ENCODE data around the gene DOCK1. TPM values are rescaled to one million over a fixed set of nuclear protein-coding genes. Genes with fewer than 3 reads are reported as not detected.
"Not testable (repeated sequence)": the region's sequence is repeated elsewhere in the genome, so short reads cannot be mapped to it uniquely, and the experiment has no call there.

Gene DOCK1
- polyA plus RNA-seq, 1 of the 3 experiments (the other 2 are of a cell fraction) = 15.5 TPM

- TF ChIP-seq, protein P1, sequence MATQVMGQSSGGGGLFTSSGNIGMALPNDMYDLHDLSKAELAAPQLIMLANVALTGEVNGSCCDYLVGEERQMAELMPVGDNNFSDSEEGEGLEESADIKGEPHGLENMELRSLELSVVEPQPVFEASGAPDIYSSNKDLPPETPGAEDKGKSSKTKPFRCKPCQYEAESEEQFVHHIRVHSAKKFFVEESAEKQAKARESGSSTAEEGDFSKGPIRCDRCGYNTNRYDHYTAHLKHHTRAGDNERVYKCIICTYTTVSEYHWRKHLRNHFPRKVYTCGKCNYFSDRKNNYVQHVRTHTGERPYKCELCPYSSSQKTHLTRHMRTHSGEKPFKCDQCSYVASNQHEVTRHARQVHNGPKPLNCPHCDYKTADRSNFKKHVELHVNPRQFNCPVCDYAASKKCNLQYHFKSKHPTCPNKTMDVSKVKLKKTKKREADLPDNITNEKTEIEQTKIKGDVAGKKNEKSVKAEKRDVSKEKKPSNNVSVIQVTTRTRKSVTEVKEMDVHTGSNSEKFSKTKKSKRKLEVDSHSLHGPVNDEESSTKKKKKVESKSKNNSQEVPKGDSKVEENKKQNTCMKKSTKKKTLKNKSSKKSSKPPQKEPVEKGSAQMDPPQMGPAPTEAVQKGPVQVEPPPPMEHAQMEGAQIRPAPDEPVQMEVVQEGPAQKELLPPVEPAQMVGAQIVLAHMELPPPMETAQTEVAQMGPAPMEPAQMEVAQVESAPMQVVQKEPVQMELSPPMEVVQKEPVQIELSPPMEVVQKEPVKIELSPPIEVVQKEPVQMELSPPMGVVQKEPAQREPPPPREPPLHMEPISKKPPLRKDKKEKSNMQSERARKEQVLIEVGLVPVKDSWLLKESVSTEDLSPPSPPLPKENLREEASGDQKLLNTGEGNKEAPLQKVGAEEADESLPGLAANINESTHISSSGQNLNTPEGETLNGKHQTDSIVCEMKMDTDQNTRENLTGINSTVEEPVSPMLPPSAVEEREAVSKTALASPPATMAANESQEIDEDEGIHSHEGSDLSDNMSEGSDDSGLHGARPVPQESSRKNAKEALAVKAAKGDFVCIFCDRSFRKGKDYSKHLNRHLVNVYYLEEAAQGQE (IDR thresholded peaks at IDR 0.05; ENCODE audit: low read depth, low read length) = no peak
- no peak for TF ChIP-seq ELF1 (IDR thresholded peaks at IDR 0.05)
- TF ChIP-seq TCF12 (IDR thresholded peaks at IDR 0.05) = no peak
- TF ChIP-seq NFIC (IDR thresholded peaks at IDR 0.05; ENCODE audit: borderline replicate concordance) = no peak
Observed at GRCh38 chr10:127298381-127298780, 393.2 kb downstream of the DOCK1 start (continued).

DNA sequence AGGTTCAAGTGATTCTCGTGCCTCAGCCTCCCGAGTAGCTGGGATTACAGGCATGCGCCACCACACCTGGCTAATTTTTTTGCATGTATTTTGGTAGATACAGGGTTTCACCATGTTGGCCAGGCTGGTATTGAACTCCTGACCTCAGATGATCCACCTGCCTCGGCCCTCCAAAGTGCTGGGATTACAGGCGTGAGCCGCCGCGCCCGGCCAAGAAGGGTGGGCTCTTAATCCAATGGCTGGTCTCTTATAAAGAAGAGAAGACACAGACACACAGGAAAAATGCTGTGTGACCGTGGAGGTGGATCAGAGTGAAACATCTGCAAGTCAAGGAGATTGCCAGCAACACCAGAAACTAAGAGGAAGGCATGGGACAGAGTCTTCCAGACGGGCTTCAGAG, 394.0 kb downstream of the DOCK1 start:
- H3K27me3 ChIP-seq (ENCODE audit: insufficient read depth); H4K20me1 ChIP-seq (ENCODE audit: insufficient read depth); H3K27ac ChIP-seq (ENCODE audit: low read depth in 2 of 2, low read length in 1 of 2); POLR2A ChIA-PET; H3F3A ChIP-seq (replicated peaks; ENCODE audit: insufficient read depth); H2AFZ ChIP-seq (ENCODE audit: low read depth); H3K4me1 ChIP-seq (ENCODE audit: control insufficient read depth in 1 of 2, insufficient read depth in 2 of 2, low read depth in 1 of 2, low read length in 1 of 2); H3K79me2 ChIP-seq (ENCODE audit: insufficient read depth); H3K9ac ChIP-seq; H3K4me2 ChIP-seq; DNase-seq; H3K36me3 ChIP-seq (replicated peaks in 1 of 2; ENCODE audit: control insufficient read depth in 1 of 2, insufficient read depth in 2 of 2, low read length in 1 of 2); H3K4me3 ChIP-seq (ENCODE audit: low read depth in 2 of 2, low read length in 1 of 2); H3K9me2 ChIP-seq; H3K9me3 ChIP-seq: not testable (repeated sequence)
- CTCF ChIA-PET = interaction anchor here (0.6 to 1.2 kb wide), 2 partner anchors 20 to 51 kb away, joined by 3 read pairs; no protein-coding TSS in a partner anchor
- WGBS (ENCODE audit: low lambda C conversion rate) = 98% methylated on average over 8 of the region's 11 CpGs

GRCh38 chr10:127299956-127300689, 394.9 kb downstream of the DOCK1 start:
- Histone ChIP-seq H3K4me1 (ENCODE audit: control insufficient read depth in 1 of 2, insufficient read depth in 2 of 2, low read depth in 1 of 2, low read length in 1 of 2) (no peaks in the 10 kb centered on the region), H3K79me2 (ENCODE audit: insufficient read depth) (no peaks in the 10 kb centered on the region), H3K4me2 (no peak overlapping the region), H3K9me2 (no peaks in the 10 kb centered on the region), H3K9me3 (no peaks in the 10 kb centered on the region), H3K9ac (no peak overlapping the region), H3F3A (replicated peaks; ENCODE audit: insufficient read depth) (no peaks in the 10 kb centered on the region), H3K36me3 (replicated peaks in 1 of 2; ENCODE audit: control insufficient read depth in 1 of 2, insufficient read depth in 2 of 2, low read length in 1 of 2) (no peaks in the 10 kb centered on the region), H3K27ac (ENCODE audit: low read depth in 2 of 2, low read length in 1 of 2) (no peak overlapping the region), H3K4me3 (ENCODE audit: low read depth in 2 of 2, low read length in 1 of 2) (no peak overlapping the region), H2AFZ (ENCODE audit: low read depth) (no peak overlapping the region), H3K27me3 (ENCODE audit: insufficient read depth) (no peaks in the 10 kb centered on the region), H4K20me1 (ENCODE audit: insufficient read depth) (no peaks in the 10 kb centered on the region)
- WGBS (ENCODE audit: low lambda C conversion rate) = 90% methylated on average over 13 of the region's 13 CpGs
- DNase-seq = no peak
- CTCF ChIA-PET = interaction anchor here (1.3 kb wide), 1 partner anchor 8 kb away, joined by 3 read pairs; no protein-coding TSS in a partner anchor
- no peak for TF ChIP-seq TCF12 (IDR thresholded peaks at IDR 0.05)
- TF ChIP-seq FOXM1 (IDR thresholded peaks at IDR 0.05; ENCODE audit: low read depth) = no peak
- TF ChIP-seq MXI1 (IDR thresholded peaks at IDR 0.05; ENCODE audit: low read depth, low read length) = no peak
- no peak for TF ChIP-seq TAF1 (IDR thresholded peaks at IDR 0.05; ENCODE audit: borderline replicate concordance, low read depth, low read length)
- no peak for TF ChIP-seq ELF1 (IDR thresholded peaks at IDR 0.05)
- TF ChIP-seq POLR2AphosphoS5 (IDR thresholded peaks at IDR 0.05; ENCODE audit: low read depth, low read length) = no peak
- TF ChIP-seq IRF3 (IDR thresholded peaks at IDR 0.05; ENCODE audit: low read depth, low read length) = no peak
- no peak for TF ChIP-seq EP300 (IDR thresholded peaks at IDR 0.05; ENCODE audit: borderline replicate concordance in 1 of 2, low read depth in 1 of 2, low read length in 1 of 2)
- no peak for TF ChIP-seq NFIC (IDR thresholded peaks at IDR 0.05; ENCODE audit: borderline replicate concordance)
- no peak for TF ChIP-seq JUND (IDR thresholded peaks at IDR 0.05)
- no peak for TF ChIP-seq RAD21 (IDR thresholded peaks at IDR 0.05; ENCODE audit: low read length)
- no peak for TF ChIP-seq SMC3 (IDR thresholded peaks at IDR 0.05; ENCODE audit: low read depth, low read length)
- POLR2A ChIA-PET = no interaction called here

All from SK-N-SH (cell line).